Measurements from ENCODE around the gene S100Z.
"Not testable (repeated sequence)": the region's sequence is repeated elsewhere in the genome, so short reads cannot be mapped to it uniquely, and the experiment has no call there.

Gene S100Z

DNA sequence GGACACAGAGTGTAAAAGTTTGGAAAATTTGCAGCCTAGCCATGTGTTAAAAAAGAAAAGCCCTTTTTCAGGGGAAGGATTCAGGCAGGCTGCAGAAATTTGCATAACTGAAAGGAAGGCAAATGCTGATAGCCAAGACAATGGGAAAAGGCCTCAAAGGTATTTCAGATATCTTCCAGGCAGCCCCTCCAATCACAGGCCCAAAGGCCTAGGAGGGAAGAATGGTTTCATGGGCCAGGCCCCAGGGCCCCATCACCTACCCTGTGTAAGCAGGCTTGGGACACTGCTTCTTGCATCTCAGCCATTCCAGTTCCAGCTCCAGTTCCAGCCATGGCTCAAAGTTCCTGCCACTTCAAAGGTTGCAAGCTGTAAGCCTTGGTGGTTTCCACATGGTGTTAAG, 4.8 kb downstream of the S100Z start:
- no peak for DNase-seq
- Histone ChIP-seq H3K4me1 (no peaks in the 10 kb centered on the region), H3K27me3 (peaks cover 5% of the 10 kb centered on the region; the same call in 1 of the 2 replicates), H3K4me3 (ENCODE audit: low read depth, low read length) (no peak overlapping the region), H3K9me3 (no peaks in the 10 kb centered on the region), H3K36me3 (no peaks in the 10 kb centered on the region)
- TF ChIP-seq, protein P1, sequence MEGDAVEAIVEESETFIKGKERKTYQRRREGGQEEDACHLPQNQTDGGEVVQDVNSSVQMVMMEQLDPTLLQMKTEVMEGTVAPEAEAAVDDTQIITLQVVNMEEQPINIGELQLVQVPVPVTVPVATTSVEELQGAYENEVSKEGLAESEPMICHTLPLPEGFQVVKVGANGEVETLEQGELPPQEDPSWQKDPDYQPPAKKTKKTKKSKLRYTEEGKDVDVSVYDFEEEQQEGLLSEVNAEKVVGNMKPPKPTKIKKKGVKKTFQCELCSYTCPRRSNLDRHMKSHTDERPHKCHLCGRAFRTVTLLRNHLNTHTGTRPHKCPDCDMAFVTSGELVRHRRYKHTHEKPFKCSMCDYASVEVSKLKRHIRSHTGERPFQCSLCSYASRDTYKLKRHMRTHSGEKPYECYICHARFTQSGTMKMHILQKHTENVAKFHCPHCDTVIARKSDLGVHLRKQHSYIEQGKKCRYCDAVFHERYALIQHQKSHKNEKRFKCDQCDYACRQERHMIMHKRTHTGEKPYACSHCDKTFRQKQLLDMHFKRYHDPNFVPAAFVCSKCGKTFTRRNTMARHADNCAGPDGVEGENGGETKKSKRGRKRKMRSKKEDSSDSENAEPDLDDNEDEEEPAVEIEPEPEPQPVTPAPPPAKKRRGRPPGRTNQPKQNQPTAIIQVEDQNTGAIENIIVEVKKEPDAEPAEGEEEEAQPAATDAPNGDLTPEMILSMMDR (IDR thresholded peaks at IDR 0.05; ENCODE audit: low read depth, low read length) = no peak

DNA sequence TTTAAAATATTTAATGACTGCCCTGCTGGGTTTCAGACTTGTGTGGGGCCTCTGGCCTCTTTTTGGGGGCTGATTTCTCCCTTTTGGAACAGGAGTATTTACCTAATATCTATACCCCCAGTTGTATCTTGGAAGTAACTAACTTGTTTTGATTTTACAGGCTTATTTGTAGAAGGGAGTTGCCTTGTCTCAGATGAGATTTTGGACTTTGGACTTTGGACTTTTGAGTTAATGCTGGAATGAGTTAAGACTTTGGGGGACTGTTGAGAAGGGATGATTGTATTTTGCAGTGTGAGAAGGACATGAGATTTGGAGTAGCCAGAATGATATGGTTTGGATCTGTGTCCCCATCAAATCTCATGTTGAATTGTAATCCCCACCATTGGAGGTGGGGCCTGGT, 5.7 kb downstream of the S100Z start:
- not testable (repeated sequence) for H3K9me3 ChIP-seq; H3K27me3 ChIP-seq; DNase-seq; H3K4me1 ChIP-seq; H3K4me3 ChIP-seq (ENCODE audit: low read depth, low read length); H3K36me3 ChIP-seq

DNA sequence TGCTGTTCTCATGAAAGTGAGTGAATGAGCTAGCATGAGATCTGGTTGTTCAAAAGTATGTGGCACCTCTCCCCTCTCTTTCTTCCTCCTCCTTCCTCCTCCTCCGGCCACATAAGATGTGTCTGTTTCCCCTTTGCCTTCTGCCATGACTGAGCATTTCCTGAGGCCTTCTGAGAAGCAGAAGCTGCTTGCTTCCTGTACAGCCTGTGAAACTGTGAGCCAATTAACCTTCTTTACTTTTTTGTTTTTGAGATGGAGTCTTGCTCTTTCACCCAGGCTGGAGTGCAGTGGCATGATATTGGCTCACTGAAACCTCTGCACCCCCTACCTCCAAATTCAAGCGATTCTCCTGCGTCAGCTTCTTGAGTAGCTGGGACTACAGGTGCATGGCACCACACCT, 6.1 kb downstream of the S100Z start:
- H3K4me1 ChIP-seq = no peaks in the 10 kb centered on the region
- no peaks in the 10 kb centered on the region for H3K36me3 ChIP-seq
- no peak for DNase-seq
- H3K9me3 ChIP-seq = no peaks in the 10 kb centered on the region
- H3K27me3 ChIP-seq = peaks cover 5% of the 10 kb centered on the region; the same call in 1 of the 2 replicates
- TF ChIP-seq, protein P1 (IDR thresholded peaks at IDR 0.05; ENCODE audit: low read depth, low read length) = no peak
- H3K4me3 ChIP-seq (ENCODE audit: low read depth, low read length) = no peak overlapping the region

DNA sequence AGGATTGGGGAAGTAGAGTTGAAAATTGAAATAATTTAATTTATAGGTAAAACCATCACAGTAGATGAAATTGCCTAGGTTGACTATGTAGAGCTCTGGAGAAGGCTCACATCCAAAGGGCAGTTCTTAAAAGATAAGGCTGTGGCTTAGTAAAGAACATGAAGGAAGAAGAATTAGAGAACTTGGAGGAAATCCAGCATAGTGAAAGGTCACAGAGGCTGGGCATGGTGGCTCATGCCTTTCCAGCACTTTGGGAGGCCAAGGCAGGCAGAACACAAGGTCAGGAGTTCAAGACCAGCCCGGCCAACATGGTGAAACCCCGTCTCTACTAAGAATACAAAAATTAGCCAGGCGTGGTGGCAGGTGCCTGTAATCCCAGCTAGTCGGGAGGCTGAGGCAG, 7.0 kb downstream of the S100Z start:
- H3K4me3 ChIP-seq (ENCODE audit: low read depth, low read length); DNase-seq; H3K9me3 ChIP-seq; H3K36me3 ChIP-seq; H3K4me1 ChIP-seq; H3K27me3 ChIP-seq: not testable (repeated sequence)

DNA sequence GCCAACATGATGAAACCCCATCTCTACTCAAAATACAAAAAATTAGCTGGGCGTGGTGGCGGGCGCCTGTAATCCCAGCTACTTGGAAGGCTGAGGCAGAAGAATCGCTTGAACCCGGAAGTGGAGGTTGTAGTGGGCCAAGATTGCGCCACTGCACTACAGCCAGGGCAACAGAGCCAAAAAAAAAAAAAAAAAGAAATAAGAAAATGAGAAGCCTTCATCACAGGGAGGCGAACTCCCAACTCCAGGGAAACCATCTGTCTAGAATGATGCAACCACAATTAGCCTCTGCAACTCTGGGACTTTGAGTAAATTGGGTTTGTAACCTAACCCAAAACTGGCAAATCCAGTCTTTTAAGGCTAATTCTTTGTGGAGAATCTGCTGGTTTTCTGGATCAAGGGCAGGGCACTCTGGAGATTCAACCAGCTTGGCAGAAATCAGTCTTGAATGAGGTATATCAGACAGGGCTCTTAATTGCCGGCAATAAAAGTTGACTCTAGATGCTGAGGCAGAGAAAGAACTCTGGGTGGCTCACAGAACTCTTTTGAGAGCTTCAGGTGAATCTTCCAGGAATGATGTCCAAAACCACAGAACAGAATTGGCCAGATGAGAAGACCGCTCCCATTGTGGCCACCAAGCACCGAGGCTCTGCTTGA, 9.9 kb downstream of the S100Z start:
- Histone ChIP-seq H3K4me3 (ENCODE audit: low read depth, low read length) (no peak overlapping the region), H3K9me3 (no peaks in the 10 kb centered on the region), H3K27me3 (no peaks in the 10 kb centered on the region), H3K4me1 (no peaks in the 10 kb centered on the region), H3K36me3 (no peaks in the 10 kb centered on the region)
- TF ChIP-seq, protein P1 (IDR thresholded peaks at IDR 0.05; ENCODE audit: low read depth, low read length) = no peak
- DNase-seq = no peak

DNA sequence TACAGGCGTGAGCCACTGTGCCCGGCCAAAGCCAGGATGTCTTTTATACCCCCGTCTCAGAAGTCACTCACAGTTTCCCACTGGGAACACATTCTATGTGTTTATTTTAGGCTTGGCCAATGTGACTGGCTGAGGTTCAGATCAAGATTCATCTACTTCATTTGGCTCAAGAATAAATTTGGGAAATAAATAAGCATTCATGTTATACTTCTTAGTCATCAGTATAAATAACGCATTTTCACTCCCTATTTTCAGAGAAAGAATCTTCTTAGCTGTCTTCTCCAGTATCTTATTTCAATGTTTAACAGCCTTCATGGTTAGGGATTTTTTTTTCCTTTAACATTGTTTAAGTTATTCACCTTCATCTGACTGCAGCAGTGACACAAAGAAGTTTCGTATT, 11.8 kb downstream of the S100Z start:
- no peak for DNase-seq
- TF ChIP-seq, protein P1 (IDR thresholded peaks at IDR 0.05; ENCODE audit: low read depth, low read length) = no peak

DNA sequence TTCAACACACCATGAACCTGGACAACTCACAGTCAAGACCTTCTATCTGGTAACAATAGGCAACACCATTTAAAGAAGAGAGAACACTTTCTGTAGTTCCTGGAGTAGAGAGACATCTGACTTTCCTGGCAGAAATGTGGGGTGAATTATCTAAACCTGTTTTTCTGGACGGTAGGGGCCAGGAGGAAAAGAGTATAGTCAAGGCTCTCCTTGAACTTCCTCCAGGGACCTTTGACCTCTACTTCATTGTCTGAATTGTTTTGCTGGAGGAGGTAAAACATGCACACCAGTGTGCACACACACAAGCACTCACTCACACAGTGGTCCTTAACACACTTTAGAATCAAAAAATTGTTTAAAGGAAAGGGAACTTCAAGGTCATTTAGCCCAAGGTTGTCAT, 13.2 kb downstream of the S100Z start:
- Histone ChIP-seq H3K36me3 (no peaks in the 10 kb centered on the region), H3K4me3 (ENCODE audit: low read depth, low read length) (no peak overlapping the region), H3K4me1 (no peaks in the 10 kb centered on the region), H3K9me3 (no peaks in the 10 kb centered on the region), H3K27me3 (no peaks in the 10 kb centered on the region)
- TF ChIP-seq, protein P1 (IDR thresholded peaks at IDR 0.05; ENCODE audit: low read depth, low read length) = no peak
- DNase-seq = no peak

More for the DNA sequence above, 11.8 kb downstream of the S100Z start:
- H3K4me3 ChIP-seq (ENCODE audit: low read depth, low read length) = no peak overlapping the region
- no peaks in the 10 kb centered on the region for H3K4me1 ChIP-seq
- H3K9me3 ChIP-seq = no peaks in the 10 kb centered on the region
- H3K27me3 ChIP-seq = no peaks in the 10 kb centered on the region
- H3K36me3 ChIP-seq = no peaks in the 10 kb centered on the region

All from BE2C (cell line).